K562 (cell line): ENCODE data around the gene SLC27A2. TPM values are rescaled to one million over a fixed set of nuclear protein-coding genes. Genes with fewer than 3 reads are reported as not detected.

ENCODE experiments used
- COPS2 ChIP-seq: fragments of 450-650 bp; conservative IDR thresholded peaks from 2 replicates; pipeline ENCODE4 v1.6.1; 2016; ENCODE audit warnings: mild to moderate bottlenecking, moderate library complexity
- DACH1 ChIP-seq: fragments of 450-650 bp; IDR thresholded peaks from 2 replicates; pipeline ENCODE4 v1.6.1; 2018; ENCODE audit not compliant: partially characterized antibody
- NCOA1 ChIP-seq: fragments of 450-650 bp; IDR thresholded peaks from 2 replicates; pipeline ENCODE4 v1.6.1; 2016; ENCODE audit warnings: low read depth
- NFE2 ChIP-seq: IDR thresholded peaks from 2 replicates; pipeline ENCODE4 v1.6.1; 2014; ENCODE audit warnings: antibody characterized with exemption, low read depth
- ZBTB40 ChIP-seq, 2 experiments: fragments of 450-650 bp in 1 of 2; sonication (generic) in 1 of 2; formaldehyde crosslinking in 1 of 2; IDR thresholded peaks; 2 replicates each; pipeline versions ENCODE4 v1.7.1 to v1.9.0; 2016 to 2022; ENCODE audit warnings: inconsistent platforms in 1 of 2, mild to moderate bottlenecking in 1 of 2, missing genetic modification reagents in 1 of 2
- ZNF395 ChIP-seq: fragments of 200-800 bp; sonication (Bioruptor generic); IDR thresholded peaks from 2 replicates; pipeline ENCODE4 v1.6.1; 2017; ENCODE audit warnings: missing genetic modification characterization, missing compliant biosample characterization
- polyA plus RNA-seq, 8 experiments: library from polyadenylated mRNA; depleted of rRNA in 4 of 8; stranded (reverse) in 5 of 8; unstranded in 3 of 8; fragments of >200 nt; fragmentation: Nextera tagmentation in 2 of 8; fragmentation: Illumina TruSeq in 1 of 8; extraction: Ambion mirVana in 2 of 8; extraction: Trizol in 1 of 8; gene quantifications; 2 replicates each; pipeline versions ENCODE4 v1.2.1 to v1.2.3, GENCODE V29; 2011 to 2014; ENCODE audit warnings: inconsistent platforms in 1 of 8, missing spikeins in 1 of 8
- total RNA-seq, 7 experiments: library from RNA; depleted of rRNA in 6 of 7; stranded (reverse); fragments of >200 nt in 6 of 7; fragmentation: Illumina TruSeq in 2 of 7; extraction: Trizol in 2 of 7; gene quantifications; 2 replicates each; pipeline versions ENCODE4 v1.2.1 to v1.2.3, GENCODE V29; 2011 to 2021; ENCODE audit warnings: low replicate concordance in 1 of 7

Gene SLC27A2
- total and polyA plus RNA-seq, 9 of the 15 experiments (the other 6 are each of a cell fraction or from before 2014, with no cell fraction given) = 4.9 to 38.0 (median 22.7) TPM

- TF ChIP-seq ZBTB40 (IDR thresholded peaks at IDR 0.05) (no peak), ZBTB40 (CRISPR knock-in tag; IDR thresholded peaks at IDR 0.05) (no peak), DACH1 (no peak), NCOA1 (no peak), COPS2 (no peak), NFE2 (peak; percentile 14; the same call in 1 of the 2 replicates), ZNF395 (CRISPR knock-in tag) (0 out of 2 replicates have a peak, but pooled peaks have one; percentile 5)
- TF ChIP-seq, all 486 proteins: peak for 5
Measured at GRCh38 chr15:50149090-50149489, 32.9 kb upstream of the SLC27A2 start (continued).
